GM19455 (cell line): ENCODE data around the gene KAT8.
"Not testable (repeated sequence)": the region's sequence is repeated elsewhere in the genome, so short reads cannot be mapped to it uniquely, and the experiment has no call there.

Experiments used
- ATAC-seq: cut with Tn5 transposase; IDR thresholded peaks from one replicate; pipeline ENCODE4 v1.9.1; 2021; ENCODE audit not compliant: unreplicated experiment

The KAT8 gene

GRCh38 chr16:31130336-31130891 lies 12.9 kb downstream of the KAT8 start:
- no peak for ATAC-seq

GRCh38 chr16:31130899-31131298 lies 13.4 kb downstream of the KAT8 start:
- no peak for ATAC-seq

GRCh38 chr16:31131416-31131815 lies 14.0 kb downstream of the KAT8 start:
- ATAC-seq: no peak

GRCh38 chr16:31131841-31132271 lies 14.4 kb downstream of the KAT8 start:
- ATAC-seq: no peak

- ATAC-seq: no peak
Measured at GRCh38 chr16:31132303-31132979, 15.0 kb downstream of the KAT8 start.

- ATAC-seq: no peak
Measured at GRCh38 chr16:31133046-31133501, 15.6 kb downstream of the KAT8 start.

- ATAC-seq: no peak
Measured at GRCh38 chr16:31134091-31134571, 16.7 kb downstream of the KAT8 start.

- no peak for ATAC-seq
Measured at GRCh38 chr16:31134625-31135534, 17.4 kb downstream of the KAT8 start.

- no peak for ATAC-seq
Measured at GRCh38 chr16:31135535-31136286, 18.2 kb downstream of the KAT8 start, which contains the start of gene PRSS8. Gene PRSS8, minus strand, starts transcription at chr16:31135727. Its CDS starts 229 bp downstream, at chr16:31135498.

- no peak for ATAC-seq
Measured at GRCh38 chr16:31136287-31136662, 18.8 kb downstream of the KAT8 start.

- ATAC-seq: not testable (repeated sequence)
Measured at GRCh38 chr16:31136822-31137499, 19.5 kb downstream of the KAT8 start.

GRCh38 chr16:31138621-31139578 lies 21.4 kb downstream of the KAT8 start:
- ATAC-seq: no peak

- not testable (repeated sequence) for ATAC-seq
Measured at GRCh38 chr16:31141071-31141469, 23.6 kb downstream of the KAT8 start.

- no peak for ATAC-seq
Measured at GRCh38 chr16:31141489-31142108, 24.1 kb downstream of the KAT8 start.

GRCh38 chr16:31142109-31143010 lies 24.9 kb downstream of the KAT8 start:
- peak; percentile 80 for ATAC-seq

GRCh38 chr16:31143011-31143693 lies 25.7 kb downstream of the KAT8 start:
- no peak for ATAC-seq

- ATAC-seq: no peak
Measured at GRCh38 chr16:31143694-31144148, 26.3 kb downstream of the KAT8 start.
